HG03342 (cell line): ENCODE data around the gene PAK2.
"Not testable (repeated sequence)": the region's sequence is repeated elsewhere in the genome, so short reads cannot be mapped to it uniquely, and the experiment has no call there.

Experiments used
- ATAC-seq: cut with Tn5 transposase; IDR thresholded peaks from one replicate; pipeline ENCODE4 v1.9.1; 2021; ENCODE audit warnings: mild to moderate bottlenecking, moderate library complexity; ENCODE audit not compliant: unreplicated experiment

PAK2 gene

DNA sequence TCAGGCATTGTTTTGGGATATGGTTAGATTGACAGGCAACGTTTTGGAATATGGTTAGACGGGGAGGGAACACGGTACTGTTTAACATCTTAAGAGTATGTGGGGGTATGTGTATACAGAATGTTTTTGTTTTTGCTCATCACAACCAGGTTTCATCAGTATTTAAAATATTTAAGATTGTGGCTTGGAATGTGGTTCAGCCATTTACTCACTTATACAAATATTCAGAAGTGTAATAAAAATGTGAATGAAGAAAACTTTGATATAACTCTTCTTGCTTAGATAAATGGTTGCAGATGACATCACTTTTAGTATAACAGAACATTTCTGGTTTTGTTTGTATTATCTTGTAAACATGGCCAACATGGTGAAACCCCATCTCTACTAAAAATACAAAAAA, 3.9 kb upstream of the PAK2 start:
- no peak for ATAC-seq

DNA sequence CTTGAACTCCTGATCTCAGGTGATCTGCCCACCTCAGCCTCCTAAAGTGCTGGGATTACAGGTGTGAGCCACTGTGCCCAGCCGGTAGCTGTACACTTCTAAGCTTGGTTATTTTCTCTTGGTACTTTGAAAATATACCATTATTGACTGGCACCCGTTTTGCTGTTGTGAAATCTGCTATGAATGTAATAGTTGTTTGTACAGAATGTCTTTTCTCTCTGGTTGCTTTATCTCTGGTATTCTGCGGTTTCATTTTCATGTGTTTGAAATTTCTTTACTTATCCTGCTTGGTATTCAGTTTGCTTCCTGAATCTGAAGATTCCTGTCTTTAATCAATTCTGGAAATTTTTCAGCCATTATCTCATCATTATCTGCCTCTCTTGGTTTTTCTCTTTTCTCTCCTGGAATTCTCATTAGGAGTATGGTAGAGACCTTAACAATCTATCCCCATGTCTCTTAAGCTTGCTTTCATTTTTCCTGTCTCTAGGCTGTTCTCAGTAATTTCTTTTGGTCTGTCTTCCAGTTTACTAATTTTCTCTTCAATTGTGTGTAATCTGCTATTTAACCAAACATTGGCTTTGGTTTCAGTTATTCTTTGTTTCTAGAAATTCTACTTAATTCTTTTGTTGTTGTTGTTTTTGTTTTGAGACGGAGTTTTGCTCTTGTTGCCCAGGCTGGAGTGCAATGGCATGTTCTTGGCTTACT, 2.8 kb upstream of the PAK2 start:
- no peak for ATAC-seq

DNA sequence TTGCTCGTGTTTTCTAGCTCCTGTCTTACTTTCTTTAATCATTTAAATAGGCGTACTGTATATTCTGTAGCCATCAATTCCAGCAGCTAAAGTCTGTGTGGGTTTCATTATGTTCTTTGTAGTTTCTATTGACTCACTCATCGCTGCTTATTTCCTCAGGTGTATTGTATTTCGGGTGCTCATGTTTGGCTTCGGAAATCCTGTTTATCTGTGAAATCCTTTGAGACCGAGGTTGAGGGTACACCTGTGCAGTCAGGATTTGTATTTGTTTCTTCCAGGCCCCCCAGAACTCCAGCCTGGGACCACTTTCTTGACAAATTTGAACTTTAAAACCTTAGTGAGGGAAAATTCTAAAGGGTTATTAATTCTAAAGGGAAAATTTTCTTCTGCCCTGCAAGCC, 2.0 kb upstream of the PAK2 start:
- no peak for ATAC-seq

DNA sequence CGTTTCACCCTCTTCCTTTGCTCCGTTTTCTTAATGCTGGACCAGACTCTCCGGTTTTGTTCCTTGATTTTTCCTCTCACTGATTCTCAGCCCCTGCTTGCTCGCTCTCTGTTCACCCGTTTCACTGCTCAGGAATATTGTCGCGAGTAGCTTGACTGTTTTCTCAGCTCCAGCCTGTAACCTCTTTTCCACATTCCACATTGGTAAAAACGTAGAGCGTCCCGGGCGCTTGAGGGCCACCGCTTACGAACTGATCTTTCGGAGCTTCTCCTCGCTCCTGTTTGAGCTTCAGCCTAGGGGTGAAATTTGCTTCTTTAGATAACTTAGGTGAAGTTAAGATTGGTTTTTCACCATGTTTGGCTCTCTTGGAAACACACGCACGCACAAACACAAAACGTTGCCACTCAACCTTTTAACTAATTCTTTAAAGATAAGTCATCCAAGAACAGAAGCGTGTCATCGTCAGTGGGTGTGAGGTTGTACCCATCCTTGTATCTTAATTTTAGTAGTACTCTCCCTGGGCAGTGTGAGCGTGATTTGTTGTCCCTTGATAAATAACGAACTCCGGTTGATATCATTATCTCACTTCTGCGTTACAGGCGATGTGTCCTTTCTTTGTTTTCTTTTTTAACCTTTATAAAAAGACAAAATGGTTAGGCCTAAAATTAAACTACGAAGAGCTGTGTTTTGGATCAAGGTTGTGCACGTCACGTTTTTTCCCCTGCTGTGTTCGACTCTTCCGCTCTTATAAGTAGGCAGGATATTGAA, 1.0 kb downstream of the PAK2 start:
- ATAC-seq, result peak; percentile 2

DNA sequence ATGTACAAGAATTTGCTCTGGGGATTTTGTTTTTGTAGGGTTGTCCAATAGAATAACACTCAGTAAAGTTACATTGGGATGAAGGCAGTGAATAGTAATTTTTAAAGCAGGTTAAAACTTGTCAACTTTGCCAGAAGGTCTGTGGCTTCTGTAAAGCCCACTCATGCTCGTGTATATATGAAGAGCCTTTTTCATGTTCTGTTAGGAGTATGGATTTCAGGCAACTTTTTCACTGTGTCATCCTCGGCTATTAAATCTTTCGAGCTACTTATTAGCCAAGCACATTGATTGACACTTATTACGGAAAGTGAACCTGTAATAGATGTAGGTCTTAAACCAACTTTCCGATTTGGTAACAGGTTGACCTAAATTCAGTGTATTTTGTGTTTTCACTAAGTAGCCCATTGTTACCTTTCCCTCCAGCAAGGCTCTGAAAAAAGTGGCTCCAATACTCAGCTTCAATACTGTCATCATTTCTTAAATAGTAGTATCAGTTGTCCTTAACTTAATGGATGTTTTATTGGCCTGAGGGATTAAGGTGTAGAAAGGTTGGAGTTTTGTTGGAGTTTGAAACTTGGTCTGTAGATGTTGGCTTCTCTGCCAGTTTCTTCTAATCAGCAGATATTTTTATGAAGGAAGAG, 1.7 kb downstream of the PAK2 start:
- no peak for ATAC-seq

DNA sequence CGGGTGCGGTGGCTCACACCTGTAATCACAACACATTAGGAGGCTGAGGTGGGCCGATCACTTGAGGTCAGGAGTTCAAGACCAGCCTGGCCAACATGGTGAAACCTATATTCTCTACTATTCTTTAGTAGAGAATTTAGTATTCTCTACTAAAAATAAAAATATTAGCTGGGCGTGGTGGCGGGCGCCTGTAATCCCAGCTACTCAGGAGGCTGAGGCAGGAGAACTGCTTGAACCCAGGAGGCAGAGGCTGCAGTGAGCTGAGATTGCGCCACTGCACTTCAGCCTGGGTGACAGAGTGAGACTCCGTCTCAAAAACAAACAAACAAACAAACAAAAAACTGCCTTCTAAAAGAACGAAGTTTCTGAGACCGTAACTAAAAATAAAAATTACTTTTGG, 3.9 kb downstream of the PAK2 start:
- ATAC-seq, result not testable (repeated sequence)

DNA sequence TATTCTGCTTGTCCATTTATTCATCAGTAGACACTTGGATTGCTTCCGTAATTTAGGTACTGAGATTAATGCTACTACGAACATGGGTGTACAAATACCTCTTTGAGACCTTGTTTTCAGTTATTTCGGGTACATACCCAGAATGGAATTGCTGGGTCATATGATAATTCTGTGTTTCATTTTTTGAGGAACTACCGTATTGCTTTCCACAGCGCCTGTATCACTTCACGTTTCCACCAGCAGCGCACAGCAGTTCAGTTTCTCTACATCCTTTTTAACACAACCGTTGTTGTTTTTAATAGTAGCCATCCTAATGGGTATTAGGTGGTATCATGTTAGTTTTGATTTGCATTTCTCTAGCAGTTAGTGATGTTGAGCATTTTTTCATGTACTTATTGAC, 9.5 kb downstream of the PAK2 start:
- peak; percentile 48 for ATAC-seq

DNA sequence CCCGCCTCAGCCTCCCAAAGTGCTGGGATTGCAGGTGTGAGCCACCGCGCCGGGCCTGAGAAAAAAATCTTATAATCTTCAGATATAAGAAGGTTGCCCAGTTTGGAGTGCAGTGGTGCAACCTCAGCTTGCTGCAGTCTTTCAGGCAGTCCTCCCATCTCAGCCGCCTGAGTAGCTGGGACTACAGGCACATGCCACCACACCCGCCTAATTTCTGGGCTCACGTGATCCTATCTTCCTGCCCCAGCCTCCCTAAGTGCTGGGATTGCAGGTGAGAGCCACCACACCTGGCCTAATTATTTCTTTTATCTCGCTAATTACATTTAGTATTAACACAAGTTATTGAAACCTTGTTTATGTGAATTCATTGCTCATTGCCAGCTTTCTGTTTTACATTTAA, 13.5 kb downstream of the PAK2 start:
- no peak for ATAC-seq

DNA sequence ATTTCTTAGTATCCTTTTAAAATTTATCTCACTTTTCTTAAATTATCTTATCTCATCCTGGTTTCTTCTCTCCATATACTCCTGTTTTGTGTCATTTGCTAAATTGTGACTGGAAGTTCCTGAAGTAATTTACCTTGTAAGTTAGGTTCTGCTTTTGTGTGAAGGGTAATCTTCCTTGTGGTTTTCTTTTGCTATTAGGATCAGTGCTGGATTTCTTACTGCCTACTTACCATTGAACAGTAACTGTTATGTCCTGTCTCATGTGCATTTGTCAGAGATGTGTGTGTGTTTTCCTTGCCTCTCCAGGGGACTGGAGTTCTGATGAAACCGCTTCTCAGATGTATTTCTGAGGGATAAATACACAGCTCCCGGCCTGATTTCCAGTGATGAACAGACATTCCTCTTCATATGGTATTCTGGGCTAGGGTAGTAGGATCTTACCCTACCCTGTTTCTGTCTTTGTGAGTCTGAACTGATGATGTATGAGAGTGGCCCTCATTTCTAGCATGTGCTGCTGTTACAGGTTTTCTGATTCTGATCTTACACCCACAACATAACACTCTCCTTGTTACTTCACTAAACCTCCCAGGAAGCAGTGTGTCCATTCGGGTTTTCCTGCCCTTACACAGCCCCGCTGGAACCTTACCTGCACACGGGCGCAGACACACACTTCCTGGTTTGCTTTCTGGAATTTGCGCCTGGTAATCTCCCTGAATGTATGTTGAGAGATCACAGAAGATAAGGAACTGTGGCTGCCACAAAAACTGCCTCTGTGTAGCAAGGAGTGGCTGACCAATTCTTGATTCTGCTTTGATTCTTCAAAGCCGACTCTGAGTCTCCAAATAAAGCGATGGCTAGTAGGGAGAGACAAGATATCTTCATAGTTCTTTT, 14.7 kb downstream of the PAK2 start:
- ATAC-seq, result no peak

DNA sequence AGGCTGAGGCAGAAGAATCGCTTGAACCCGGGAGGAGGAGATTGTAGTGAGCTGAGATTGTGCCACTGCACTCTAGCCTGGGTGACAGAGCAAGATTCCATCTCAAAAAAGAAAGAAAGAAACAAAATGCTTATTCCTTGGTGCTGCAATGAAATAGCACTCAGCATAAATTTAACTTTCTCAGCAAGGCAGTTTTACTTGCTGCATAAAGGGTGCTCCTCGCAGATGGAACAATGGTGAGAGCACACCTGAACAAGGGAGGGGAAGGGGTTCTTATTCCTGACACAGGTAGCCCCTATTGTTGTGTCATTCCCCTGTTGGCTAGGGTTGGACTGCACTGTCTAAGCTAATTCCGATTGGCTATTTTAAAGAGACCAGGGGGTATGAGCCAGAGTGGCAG, 17.1 kb downstream of the PAK2 start:
- ATAC-seq, result no peak

DNA sequence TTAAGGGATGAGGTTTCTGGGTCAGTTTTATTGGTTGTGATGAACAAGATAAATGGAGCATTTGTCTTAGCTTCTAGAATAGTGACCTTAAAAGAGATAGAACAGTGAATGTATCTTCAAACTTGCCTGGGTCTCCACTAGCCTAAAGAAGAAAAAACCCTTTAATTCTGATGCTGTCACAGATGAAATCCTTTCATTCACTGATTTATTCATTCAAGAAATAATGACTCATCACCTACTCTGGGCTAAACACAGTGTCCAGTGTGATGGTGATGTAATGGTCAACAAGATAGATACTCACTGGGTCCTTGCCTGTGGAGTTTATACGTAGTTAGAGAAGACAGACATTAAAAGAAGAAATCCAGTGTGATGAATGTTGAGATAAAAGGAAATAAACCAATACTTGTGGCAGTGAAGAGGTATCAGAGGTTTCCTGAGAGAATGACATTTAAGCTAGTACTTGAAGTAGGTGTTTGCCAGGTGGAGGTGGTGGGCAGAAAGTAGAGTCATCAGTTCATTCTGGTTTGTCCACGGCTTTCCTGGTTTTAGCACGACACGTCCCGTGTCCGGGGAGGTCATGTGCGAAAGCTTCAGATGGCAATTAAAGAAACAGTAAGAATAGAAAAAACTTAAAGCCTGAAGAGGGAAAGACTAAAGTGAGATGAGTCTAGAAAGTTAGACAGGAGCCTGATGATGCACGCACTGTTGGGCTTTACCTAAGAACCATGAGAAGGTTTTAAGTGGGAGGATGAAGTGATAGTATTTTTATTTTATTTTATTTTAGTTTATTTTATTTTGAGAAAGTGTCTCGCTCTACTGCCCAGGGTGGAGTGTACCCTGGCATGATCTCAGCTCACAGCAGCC, 18.5 kb downstream of the PAK2 start:
- no peak for ATAC-seq

DNA sequence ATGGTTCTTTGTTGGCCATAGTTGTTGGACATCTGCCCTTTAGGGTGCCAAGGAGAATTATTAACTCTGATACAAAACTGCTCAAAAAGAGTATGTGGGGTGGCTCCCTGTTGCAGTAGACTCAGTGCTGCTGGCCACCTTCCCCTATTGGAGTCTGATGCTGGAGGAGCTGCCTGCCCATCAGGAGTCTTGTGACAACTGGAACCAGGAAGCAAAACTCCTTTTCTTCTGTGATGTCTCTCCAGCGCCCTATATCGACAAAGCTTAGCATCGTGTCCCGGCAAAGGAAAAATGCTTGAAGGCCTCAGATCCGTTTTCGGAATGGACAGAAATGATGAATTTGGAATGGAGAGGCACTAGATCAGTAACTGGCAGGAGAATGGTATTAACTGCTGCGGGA, 23.5 kb downstream of the PAK2 start:
- no peak for ATAC-seq

DNA sequence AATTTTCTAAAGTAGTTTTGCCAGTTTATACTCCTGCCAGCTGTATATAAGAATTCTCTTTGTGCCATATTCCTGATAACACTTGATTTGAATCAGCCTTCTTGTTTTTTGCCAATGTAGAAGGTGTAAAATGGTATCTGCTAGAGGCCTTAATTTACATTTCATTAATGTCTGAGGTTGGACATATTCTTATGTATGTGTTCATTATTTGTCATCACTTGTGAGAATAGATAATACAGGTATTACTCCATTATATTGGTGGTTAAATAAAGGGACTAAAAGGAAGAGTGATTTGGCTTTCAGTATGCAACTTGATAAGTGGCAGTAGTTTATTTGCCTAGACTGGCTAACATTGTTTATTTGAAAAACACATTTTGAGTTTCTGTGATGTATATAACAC, 25.8 kb downstream of the PAK2 start:
- ATAC-seq, result no peak

DNA sequence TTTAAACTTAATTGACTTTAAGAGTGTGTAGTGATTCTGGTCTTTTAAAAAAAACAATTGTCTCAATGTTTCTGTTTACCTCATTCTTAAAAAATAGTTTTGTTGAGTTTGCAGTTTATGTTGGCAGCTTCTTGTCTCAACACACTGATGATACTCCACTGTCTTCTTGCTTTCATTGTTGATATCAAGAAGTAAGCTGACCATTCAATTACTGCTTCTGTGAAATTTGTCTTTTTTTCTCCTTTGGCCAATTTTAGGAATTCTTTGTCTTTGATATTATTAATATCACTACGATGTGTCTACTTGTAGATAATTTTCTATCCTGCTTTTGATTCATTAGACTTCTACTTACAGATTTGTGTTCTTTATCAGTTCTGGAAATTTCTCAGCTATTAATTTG, 31.4 kb downstream of the PAK2 start:
- ATAC-seq, result no peak

DNA sequence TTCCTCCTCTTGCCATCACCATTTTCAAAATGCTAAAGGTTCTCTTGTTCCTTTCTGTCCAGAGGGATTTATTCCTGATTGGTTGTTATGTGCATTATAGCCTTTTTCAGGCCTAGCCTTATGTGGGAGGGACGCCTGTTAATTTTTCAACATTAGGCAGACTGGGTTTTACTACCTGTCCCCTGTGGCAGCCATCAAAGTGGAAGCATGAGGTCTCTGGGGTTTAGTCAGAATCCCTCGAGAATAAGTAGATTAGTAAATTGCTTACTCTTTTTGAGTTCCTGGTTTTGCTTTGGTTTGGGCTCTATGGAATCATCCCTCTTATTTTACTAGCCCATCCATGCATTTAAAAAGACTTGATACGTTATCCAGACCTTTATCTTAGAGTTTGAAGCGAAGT, 32.4 kb downstream of the PAK2 start:
- ATAC-seq, result no peak

DNA sequence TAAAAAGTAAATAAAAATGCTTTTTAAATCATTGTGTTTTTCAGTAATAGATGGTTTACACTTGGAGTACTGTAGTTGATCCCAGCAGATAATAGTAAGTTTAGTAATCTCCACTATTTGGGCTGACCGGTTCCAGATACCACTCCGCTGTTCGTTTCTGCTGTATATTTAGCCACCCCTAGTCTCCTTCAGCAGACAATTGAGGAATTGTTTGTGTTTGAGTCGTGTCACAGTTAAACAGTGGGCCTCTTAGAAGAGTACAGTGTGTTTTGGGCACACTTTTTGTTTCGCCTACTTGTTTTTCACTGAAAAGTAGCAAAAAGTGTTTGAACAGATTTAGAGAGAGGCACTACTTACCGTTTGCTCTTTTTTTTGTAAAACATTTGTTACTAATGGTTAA, 33.2 kb downstream of the PAK2 start:
- ATAC-seq, result no peak

DNA sequence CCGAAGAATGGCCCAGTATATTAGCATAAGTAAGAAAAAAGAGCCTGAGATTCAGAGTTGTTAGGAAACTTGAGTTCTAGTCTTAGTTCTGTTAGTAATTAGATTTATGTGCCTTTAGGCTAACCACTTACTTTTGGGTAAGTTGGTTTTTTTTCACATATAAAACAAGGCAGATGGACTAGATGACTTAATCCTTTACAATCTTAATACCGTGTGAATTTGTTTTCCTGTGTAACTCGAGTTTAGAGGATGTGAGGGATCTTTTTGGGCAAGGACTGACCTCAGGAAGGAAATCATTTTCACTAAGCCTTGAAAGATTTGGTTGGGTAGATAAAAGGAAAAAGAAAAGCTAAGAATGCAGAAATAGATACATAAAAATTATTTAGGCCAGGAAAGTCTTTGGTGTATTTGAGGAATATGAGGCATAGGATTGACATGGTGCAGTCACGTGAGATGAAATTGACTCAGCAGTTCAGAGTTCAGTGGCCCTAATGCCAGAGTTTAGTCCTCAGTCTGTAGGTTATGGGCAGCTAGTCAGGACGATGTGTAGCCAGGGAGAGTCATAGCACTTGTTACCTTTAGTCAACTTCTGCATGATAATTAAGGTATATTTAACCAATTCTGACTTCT, 34.6 kb downstream of the PAK2 start:
- no peak for ATAC-seq

DNA sequence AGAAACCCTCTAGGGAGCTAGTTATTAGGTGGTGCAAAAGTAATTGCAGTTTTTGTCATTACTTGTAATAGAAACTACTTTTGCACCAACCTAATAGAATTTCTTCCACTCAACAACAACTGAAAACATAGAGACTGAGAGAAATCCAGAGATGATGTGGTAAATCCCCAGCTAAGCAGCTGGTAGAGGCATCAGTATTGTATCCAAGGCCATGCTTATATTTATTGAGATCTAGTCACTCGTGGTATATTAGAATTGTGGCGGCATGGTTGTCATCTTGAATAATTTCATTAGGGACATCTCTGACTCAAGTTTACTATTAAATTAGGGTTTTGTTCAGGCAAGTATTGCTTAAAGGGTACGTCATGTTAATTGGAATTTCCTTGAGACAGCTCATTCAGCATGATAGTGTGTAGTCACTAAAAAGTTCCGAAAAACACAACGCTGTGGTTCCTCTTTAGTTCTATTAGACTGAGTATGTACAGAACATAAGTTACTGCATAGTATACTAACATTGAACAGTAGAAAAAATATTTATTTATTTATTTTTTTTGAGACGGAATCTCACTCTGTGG, 35.3 kb downstream of the PAK2 start:
- no peak for ATAC-seq

DNA sequence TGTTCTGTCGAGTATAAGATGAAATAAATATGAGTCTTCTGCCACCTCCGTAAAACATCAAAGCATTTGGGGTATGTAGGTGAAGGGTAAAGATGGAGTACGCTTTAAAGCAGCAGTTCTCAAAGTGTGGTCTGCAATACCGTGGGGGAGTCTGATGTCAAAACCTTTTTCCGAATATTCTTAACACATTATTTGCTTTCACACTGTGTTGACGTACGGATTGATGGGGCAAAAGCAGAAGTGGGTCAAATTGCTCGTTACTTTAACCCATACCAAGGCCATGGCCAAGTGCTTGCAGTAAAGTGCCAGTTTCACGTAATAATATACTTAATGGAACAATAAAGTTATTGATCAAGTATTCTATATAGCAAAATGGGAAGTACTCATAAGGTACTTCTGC, 36.3 kb downstream of the PAK2 start:
- no peak for ATAC-seq
